Measurements from ENCODE around the gene SPACA4.
A peak's percentile ranks its signal among the peaks of the same experiment; 100 is the strongest.
"Not testable (repeated sequence)": the region's sequence is repeated elsewhere in the genome, so short reads cannot be mapped to it uniquely, and the experiment has no call there.

The SPACA4 gene

GRCh38 chr19:48606463-48607358 lies at the start of gene SPACA4:
SPACA4 (plus strand) TSS chr19:48606742; CDS start chr19:48606979, 237 bp downstream.
- DNase-seq = no peak

GRCh38 chr19:48556825-48557224 lies 49.7 kb upstream of the SPACA4 start:
- DNase-seq = no peak

GRCh38 chr19:48558018-48558684 lies 48.4 kb upstream of the SPACA4 start:
- DNase-seq = no peak

DNA sequence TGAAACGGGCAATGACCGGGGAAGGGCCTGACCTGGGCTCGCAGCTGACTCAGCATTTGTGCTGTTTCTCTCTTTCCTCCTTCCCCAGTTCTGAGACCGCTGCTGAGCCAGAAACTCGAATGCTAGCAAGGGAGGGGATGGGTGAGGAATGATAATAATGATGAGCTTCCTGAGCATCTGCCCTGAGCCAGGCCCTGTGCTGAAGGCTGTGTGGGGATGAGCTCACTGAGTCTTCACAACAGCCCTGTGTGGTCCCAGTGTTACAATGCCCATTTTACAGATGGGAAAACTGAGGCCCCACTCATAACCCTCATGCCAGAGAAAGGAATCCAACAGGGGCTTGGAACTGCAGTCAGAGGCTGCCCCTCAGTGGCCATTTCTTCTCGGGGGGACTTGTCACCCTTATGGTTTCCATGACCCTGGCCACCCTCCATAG lies 46.4 kb upstream of the SPACA4 start:
- DNase-seq = peak; percentile 7

- no peak for DNase-seq
Observed at GRCh38 chr19:48561412-48561811, 45.1 kb upstream of the SPACA4 start.

GRCh38 chr19:48565090-48565489 lies 41.5 kb upstream of the SPACA4 start:
- DNase-seq = no peak

DNA sequence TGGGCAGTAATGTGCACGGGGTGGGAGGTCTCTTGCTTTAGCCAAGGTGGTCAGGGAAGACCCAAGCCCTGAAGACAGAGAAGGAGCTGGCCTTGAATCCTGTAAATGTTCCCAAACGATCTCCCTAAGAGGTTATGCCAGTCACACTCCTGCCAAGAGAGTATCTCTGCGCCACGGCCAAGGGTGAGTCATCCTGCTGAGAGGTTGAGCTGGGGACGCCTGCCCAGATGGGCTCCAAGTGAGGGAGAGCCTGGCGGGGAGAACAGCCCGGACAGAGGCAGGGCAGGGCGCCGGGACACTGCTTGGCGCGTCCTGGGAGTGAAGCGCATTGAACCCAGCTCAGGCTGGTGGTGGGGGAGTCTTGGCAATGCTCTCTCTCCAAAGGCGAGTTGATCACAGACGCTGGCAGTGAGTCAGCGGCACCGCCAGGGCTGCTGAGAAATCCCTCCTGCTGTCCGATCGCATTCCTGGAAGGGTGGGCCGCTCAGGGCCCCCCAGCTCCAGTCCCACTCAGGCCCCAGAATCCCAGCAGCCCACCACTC lies 38.1 kb upstream of the SPACA4 start:
- DNase-seq = no peak

- DNase-seq = no peak
Observed at GRCh38 chr19:48569814-48570213, 36.7 kb upstream of the SPACA4 start.

DNA sequence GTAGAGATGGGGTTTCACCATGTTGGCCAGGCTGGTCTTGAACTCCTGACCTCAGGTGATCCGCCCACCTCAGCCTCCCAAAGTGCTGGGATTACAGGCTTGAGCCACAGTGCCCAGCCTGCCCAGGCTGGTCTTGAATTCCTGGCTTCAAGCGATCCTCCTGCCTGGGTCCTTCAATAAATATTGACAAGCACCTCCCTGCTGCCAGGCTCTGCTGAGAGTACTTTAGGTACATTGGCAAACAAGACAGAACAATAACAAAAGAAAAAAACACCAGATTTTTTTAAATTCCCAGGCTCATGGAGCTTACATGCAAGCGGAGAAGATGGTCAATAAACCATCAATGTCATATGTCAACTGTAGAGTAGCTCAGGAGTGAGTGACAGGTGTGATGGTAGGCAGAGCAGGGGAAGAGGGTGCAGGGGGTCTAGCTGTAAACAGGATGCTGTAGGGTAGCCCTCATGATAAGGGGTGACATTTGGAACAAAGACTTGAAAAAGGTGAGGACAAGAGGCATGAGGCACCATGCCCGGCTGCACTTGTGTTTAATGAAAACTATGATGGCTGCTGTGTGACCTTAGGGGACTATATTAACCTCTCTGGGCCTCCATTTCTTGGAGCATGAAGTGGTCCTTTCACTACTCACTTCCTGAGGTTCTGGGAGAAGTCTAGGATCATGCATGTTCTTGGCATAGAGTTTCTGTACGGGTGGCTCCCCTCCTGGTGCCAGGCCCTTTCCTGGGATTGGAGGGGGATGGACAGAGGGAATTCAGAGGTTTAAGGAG lies 35.0 kb upstream of the SPACA4 start:
- DNase-seq = no peak

GRCh38 chr19:48573163-48573505 lies 33.4 kb upstream of the SPACA4 start:
- DNase-seq = no peak

GRCh38 chr19:48575931-48576622 lies 30.5 kb upstream of the SPACA4 start:
- no peak for DNase-seq

GRCh38 chr19:48577908-48578307 lies 28.6 kb upstream of the SPACA4 start:
- DNase-seq = not testable (repeated sequence)

GRCh38 chr19:48578891-48579290 lies 27.7 kb upstream of the SPACA4 start:
- DNase-seq = no peak

DNA sequence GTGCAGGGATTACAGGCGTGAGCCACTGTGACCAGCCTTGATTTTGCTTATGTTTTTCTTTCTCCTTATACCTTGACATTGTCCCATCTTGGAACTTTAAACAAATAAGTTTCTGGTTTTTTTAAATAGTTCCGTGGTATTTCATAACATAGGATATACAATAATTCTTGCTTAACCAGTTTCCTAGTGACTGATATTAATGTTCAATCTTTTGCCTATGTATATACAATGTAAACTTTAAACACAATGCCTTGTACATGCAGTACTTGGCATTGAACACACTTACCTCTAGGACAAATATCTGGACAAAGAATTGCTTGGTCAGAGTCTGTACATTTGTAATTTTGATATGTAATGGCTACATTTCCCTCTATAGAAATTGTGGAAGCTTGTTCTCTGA lies 24.4 kb upstream of the SPACA4 start:
- DNase-seq = no peak

GRCh38 chr19:48587387-48587786 lies 19.2 kb upstream of the SPACA4 start:
- DNase-seq = no peak

GRCh38 chr19:48588670-48589401 lies 17.7 kb upstream of the SPACA4 start:
- peak; percentile 87 for DNase-seq

- DNase-seq = no peak
Observed at GRCh38 chr19:48591021-48591420, 15.5 kb upstream of the SPACA4 start.

DNA sequence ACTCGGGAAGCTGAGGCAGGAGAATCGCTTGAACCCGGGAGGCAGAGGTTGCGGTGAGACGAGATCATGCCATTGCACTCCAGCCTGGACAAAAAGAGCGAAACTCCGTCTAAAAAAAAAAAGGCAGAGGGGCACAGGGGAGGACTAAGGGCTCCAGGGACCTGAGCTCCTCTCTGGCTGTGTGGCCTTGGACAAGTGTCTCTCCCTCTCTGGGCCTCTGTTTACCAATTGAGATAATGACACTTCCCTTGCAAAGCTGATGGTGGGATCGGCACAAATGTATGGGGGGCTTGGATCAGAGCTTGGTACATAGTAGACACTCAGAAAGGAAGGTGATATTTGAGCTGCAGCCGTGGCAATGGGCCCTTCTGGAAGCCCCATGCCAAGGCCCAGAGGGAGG lies 11.4 kb upstream of the SPACA4 start:
- no peak for DNase-seq

DNA sequence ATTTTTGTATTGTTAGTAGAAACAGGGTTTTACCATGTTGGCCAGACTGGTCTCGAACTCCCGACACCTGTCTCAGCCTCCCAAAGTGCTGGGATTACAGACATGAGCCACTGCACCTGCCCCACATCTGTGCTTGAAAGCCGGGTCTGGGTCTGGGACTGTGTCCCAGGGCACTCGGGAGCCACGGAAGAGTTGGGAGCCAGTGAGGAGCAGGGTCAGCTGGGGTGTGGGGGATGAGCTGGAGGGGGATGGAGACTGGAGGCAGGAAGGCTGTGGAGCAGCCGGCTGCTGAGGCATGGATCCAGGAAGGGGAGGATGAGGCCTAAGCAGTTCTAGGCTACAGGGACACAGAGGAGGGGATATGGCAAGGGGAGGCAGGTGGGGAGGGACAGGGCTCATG lies 10.7 kb upstream of the SPACA4 start:
- DNase-seq = no peak

DNA sequence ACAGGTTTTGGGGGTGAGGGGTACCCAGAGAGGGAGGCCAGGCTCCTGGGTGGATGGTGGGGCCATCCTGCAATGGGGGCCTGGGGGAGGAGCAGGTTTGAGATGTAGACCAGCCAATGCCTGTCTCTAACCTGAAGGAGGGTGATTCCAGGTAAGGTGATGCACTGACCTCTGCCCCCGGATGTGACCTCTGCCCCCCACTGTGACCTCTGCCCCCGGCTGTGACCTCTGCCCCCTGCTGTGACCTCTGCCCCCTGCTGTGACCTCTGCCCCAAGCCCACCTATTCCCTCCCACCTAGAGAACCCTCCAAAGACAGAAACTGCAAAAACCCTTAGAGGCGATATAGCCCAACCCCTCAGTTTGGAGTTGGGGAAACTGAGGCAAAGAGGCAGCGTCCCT lies 10.3 kb upstream of the SPACA4 start:
- no peak for DNase-seq

DNA sequence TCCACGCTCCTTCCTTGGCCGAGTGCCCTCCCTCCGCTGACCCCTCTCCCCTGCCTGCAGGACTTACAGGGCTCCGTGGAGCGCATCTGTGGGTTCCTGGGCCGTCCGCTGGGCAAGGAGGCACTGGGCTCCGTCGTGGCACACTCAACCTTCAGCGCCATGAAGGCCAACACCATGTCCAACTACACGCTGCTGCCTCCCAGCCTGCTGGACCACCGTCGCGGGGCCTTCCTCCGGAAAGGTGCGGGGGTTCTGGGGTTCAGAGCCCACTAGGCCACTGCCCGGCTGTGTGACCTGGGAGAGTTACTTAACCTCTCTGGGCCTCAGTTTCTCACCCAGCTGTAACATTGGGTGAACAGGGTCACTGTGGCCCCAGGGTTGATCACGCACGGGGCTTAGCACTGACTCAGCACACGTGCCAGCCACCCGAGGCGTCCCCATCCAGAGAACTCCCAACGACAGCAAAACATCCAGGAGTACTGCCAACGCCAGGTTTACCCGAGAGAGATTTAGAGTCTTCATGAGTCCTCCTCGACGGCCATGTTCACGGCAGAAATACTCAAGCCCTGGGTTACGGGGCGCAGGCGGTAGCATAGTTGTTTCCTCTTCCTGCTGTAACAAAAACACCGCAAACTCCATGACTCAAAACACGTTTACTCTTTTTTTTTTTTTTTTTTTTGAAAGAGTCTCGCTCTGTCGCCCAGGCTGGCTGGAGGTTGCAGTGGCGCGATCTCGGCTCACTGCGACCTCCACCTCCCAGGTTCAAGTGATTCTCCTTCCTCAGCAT lies 9.7 kb upstream of the SPACA4 start:
- DNase-seq = peak; percentile 69
